HG03095 (cell line): Measurements from ENCODE around the gene CTBS.

Experiments
- ATAC-seq: cut with Tn5 transposase; IDR thresholded peaks from one replicate; pipeline ENCODE4 v1.9.1; 2021; ENCODE audit warnings: moderate library complexity; ENCODE audit not compliant: unreplicated experiment

Gene CTBS

GRCh38 chr1:84506729-84507453 lies 67.3 kb downstream of the CTBS start:
- no peak for ATAC-seq

GRCh38 chr1:84506002-84506728 lies 68.1 kb downstream of the CTBS start, which contains the start of the genes GNG5 and SPATA1:
Gene GNG5, minus strand, starts transcription at chr1:84506581. Its CDS starts 490 bp downstream, at chr1:84506091.
Gene SPATA1, plus strand, starts transcription at chr1:84506386. Its CDS starts 9,974 bp downstream, at chr1:84516360.
- ATAC-seq = peak; percentile 79

- peak; percentile 32 for ATAC-seq
These were observed 68.7 kb downstream of the CTBS start for GRCh38 chr1:84505493-84506001.

GRCh38 chr1:84504580-84505492 lies 69.4 kb downstream of the CTBS start:
- no peak for ATAC-seq

- ATAC-seq = no peak
These were observed 71.3 kb downstream of the CTBS start for GRCh38 chr1:84502927-84503326.
